GM19397 (cell line): ENCODE data around the gene ZNF134.

Source experiments
- ATAC-seq: cut with Tn5 transposase; IDR thresholded peaks from one replicate; pipeline ENCODE4 v1.9.1; 2021; ENCODE audit warnings: mild to moderate bottlenecking, moderate library complexity; ENCODE audit not compliant: unreplicated experiment

The ZNF134 gene

DNA sequence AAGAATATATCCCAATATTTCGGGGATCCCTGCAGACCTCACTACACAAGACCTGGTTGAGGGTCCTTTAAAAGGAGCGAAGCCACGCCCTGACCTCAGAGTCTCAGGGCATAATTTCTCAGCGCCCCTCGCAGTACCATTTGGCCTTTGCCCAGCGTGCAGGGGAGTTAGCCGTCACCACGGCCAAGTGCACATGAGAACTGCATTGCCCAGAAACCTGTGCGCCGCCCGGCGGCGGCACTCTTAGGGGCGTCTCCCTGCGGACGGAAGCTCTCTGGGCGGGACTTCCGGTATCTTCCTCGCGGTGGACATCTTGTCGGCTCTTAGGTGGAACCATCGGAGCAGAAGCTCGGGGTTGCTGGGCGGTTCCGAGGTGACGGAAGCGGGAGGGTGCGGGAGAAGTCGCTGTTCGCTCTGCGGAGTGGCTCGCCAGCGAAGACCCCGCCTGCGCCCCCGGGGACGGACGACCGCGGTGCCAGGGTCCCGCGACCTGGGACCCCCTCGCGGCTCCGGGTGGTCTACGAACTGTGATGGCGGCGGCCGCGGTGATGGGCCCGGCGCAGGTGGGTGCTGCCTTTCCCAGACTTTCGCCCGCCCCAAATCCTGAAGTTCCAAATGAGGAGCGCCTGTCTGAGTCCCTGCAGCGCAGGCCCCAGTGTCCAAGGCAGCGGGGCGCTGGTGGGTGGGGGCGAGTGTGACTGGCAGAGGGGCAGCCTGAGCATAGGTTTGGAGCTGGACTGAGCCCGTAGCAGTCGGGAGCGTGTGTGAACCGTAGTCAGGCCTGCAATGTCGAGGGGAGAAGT is at the start of gene ZNF134:
TSS of gene ZNF134 (plus strand) at position 302 of the 803 bp plus-strand sequence. CDS start 5,227 bp downstream, outside the sequence.
- peak; percentile 99 for ATAC-seq

DNA sequence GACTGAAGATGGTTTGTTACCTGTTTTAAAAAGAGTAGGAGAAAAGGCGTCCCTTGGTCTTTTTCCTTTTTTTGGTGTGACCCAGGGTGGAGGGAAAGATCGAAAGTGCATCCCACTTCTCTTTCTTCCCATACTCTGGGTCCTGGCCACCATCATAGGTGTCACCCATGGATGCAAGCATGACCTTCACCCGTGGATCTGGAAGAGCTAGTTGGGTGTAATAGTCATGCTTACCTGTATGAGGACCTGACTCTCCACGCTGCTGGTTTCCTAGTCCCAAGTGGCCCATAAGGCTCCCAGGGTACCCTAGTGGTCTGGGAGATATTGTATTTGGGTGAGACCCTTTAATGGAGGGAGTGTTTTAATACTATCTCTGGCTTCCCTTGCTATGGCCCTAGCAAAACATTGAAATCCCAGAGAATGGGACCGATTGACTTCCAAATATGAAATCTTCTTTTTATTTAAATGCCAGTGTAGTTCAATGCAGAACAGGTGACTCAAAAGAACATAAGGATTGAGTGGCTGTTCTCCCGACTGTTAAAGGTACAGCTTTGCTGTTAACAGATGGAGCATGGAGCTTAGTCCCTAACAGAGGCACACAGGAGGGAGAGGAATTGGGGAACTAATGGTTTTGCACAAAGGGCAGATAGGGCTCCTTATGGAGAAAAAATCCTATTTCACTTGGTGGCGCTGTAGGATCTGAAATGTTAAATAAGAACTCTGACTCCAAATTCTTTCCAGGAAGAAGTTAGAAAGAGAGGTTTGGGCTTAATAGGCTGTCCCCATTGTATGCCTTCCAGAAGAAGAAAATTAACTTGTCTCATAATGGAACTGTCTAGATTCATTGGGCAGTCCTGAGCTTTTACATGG is 47.4 kb upstream of the ZNF134 start:
- no peak for ATAC-seq

DNA sequence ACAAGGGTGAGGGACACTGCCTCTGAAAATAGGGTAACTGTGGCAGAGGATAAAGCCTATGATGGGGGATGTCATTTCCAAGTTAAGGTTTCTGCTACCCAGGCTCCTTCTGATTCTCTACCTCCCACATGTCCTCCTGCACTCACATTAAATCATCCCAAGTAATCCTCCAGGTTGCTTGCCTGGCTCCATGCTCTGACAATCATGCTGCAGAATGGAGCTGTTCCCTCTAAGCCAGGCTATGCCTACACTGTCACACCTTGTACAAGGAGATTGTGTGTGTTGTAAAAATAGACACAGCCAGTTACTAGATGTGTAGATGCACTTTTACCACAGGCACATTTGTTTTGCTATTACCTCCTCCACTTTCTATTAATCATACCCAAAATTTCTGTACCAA is 43.3 kb upstream of the ZNF134 start:
- no peak for ATAC-seq

- no peak for ATAC-seq
These were observed 41.6 kb upstream of the ZNF134 start for GRCh38 chr19:57572415-57572947.

- no peak for ATAC-seq
These were observed 37.4 kb upstream of the ZNF134 start for GRCh38 chr19:57576661-57577060.

DNA sequence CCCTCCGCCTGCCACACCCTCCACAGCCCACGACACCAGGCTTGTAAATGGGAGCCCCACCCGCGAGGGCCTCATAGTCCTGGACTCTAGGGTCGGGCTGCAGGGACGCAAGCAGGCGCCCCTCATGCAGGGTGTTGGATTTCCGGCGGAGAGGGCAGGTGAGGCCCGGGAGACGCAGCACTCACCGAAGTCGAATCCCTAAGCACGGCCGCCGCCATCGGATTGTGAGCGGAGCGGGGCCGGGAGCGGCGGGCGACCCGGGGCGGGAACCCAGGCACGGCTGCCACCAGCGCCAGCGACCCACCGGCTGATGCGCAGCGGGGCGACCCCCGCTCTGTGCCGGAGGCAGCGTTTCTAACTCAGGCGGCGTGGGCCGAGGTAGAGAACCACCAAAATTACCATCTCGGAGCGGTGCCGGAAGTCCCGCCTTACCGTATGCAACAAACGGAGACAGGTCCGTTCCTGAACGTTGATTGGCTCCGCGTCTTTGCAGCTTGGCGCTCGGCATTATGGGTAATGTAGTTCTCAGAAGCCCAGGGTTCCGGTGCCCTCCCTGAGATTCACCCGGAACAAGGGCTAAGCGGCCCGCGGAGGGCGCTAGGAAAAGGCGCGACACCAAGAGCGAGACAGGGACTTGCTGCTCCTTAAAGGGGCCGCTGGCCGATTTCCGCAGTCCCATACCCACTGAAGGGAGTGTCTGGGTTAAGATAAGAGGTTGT is 35.4 kb upstream of the ZNF134 start, which contains the start of gene ZNF416:
TSS of gene ZNF416 (minus strand) at position 425 of the 719 bp plus-strand sequence. CDS start at position 218, 207 bp downstream.
- peak; percentile 92 for ATAC-seq

- no peak for ATAC-seq
These were observed 30.9 kb upstream of the ZNF134 start for GRCh38 chr19:57583104-57583520.

DNA sequence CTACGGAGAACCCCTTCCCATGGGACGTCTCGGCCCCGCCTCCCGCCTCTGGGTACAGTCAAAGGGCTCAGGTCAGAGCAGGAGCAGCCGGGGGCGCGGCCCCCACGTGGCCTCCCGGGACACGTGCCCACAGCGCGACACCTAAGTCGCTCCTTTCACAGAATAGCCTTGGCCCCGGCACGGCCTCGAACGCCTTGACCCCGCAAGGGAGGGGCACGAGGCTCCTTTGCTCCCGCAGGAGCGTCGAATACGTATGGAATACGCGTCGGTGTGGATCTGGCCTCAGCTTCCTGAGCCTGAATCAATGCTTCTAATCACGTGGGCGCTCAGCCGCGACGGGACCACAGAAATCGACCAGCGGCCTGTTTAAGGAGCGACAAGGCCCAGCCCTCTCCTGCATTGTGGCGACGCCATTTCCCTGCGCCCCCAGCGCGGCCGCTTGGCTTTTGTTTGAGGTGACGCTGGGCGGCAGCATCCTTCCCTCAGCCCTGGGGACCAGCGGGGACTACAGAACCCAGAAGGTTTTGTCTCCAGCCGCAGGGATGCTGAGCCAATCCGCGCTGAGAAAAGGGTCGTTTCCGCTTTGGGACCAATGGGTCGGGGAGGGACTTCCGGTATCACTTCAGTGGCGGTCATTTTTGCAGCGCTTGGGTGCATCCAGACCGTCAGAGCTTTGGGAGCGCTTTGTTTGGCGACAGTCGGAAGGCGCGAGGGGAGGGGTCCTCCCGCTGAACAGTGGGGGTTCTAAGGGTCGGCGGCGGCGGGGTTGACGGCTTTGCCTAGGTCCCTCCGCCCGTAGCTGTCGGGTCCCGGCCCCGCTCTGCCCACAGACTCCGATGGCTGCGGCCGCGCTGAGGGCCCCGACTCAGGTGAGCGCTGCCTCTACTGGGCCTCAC is 30.3 kb upstream of the ZNF134 start, which contains the start of gene ZIK1:
TSS of gene ZIK1 (plus strand) at position 625 of the 896 bp plus-strand sequence. CDS start at position 837, 212 bp downstream.
- peak; percentile 88 for ATAC-seq

- ATAC-seq = no peak
These were observed 26.5 kb upstream of the ZNF134 start for GRCh38 chr19:57587529-57587928.

GRCh38 chr19:57599377-57599760 is 14.7 kb upstream of the ZNF134 start:
- ATAC-seq = peak; percentile 21

DNA sequence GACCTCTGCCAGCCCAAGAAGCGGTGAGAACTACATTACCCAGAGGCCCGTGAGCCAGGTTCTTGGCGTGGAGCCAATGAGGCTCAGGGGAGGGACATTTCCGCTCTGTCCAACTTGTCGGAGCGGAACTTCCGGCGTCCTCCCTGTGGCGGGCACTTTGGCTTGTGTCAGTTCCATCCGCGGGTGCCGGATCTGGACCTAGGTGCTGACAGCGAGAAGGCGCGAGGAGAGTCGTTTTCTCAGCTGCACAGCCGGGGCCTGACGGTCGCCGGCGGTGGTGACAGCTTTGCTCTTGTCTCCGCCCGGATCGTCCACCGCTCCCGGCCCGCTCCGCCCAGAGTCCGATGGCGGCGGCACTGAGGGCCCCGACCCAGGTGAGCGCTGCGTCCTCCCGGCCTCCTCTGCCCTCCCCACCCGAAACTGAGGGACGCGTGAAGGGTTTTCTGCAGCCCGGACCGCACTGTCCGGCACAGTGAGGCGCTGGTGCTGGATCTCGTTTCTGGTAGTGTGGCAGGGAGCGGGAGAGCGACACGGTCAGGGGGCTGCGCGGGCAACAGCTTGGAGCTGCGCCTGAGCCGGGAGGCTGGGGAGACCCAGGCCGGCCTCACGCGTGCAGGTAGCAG is 14.2 kb upstream of the ZNF134 start, which contains the start of gene ZNF530:
TSS of gene ZNF530 (plus strand) at position 125 of the 623 bp plus-strand sequence. CDS start 4,461 bp downstream, outside the sequence.
- ATAC-seq = peak; percentile 95

DNA sequence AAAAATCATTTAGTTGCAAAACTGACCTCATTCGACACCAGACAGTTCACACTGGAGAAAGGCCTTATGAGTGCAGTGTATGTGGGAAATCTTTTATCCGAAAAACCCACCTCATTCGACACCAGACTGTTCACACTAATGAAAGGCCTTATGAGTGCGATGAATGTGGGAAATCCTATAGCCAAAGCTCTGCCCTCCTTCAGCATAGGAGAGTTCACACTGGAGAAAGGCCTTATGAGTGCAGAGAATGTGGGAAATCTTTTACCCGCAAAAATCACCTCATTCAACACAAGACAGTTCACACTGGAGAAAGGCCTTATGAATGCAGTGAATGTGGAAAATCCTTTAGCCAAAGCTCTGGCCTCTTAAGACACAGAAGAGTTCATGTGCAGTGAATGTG is 7.1 kb upstream of the ZNF134 start:
- ATAC-seq = no peak

DNA sequence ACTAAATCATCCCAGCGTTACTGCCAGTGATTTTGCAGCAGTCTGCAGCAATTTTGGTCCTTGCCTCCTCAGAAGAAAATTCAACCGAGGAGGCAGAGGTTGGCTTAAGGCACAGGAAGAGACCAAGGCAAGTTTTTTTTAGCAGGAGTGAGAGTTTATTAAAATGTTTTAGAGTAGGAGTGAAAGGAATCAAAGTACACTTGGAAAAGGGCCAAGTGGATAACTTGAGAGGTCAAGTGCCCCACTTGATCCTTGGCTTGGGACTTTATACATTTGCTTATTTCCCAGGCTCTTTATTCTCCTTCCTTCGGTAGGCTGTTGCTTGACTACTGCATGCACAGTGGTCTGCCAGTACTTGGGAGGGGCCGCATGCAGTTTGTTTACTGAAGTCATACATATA is 2.9 kb upstream of the ZNF134 start:
- no peak for ATAC-seq

GRCh38 chr19:57615346-57615745 is 1.3 kb downstream of the ZNF134 start:
- no peak for ATAC-seq

DNA sequence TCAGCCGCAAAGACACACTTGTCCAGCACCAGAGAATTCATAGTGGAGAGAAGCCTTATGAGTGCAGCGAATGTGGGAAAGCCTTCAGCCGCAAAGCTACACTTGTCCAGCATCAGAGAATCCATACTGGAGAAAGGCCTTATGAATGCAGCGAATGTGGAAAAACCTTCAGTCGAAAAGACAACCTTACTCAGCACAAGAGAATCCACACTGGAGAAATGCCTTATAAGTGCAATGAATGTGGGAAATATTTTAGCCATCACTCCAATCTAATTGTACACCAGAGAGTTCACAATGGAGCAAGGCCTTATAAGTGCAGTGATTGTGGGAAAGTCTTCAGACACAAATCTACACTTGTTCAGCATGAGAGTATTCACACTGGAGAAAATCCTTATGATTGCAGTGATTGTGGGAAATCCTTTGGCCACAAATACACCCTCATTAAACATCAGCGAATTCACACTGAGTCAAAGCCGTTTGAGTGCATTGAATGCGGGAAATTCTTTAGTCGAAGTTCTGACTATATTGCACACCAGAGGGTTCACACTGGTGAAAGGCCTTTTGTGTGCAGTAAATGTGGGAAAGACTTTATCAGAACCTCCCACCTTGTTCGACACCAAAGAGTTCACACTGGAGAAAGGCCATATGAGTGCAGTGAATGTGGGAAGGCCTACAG is 6.8 kb downstream of the ZNF134 start:
- no peak for ATAC-seq

- ATAC-seq = no peak
These were observed 9.0 kb downstream of the ZNF134 start for GRCh38 chr19:57623091-57623490.

DNA sequence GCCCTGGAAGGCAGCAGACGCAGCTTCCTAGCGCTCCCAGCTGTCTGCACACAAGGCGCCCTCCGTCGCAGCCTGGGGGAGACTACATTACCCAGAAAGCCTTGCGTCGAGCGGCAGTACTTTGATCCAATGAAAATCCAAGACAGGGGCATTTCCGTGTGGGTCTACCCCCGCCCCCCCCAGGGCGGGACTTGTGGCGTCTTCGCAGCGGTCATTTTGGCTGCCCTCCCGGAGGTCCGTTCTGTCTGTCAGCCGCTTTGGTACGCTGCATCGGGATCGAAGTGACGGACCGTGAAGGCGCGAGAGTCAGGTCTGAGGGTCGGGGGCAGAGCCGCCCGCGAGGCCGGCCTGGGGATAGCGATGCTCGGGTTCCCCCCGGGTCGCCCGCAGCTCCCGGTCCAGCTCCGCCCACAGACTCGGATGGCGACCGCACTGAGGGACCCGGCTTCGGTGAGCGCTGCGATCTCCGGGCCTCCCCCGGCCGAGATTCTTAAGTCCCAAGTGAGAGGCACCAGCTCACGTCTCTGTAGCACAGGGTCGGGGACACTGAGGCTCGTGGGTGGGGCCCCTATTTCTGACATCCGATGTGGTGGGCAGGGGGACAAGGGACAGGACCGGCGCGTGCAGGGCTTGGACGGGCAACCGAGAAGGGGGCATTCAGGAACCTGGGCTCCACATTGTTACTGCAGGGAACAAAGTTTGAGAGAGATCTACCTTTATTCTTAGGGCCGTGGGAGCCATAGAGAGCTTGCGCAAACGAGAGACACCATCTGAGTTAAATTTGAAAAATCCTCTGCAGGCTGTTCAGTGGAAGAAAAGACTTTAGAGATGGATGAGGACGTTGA is 19.2 kb downstream of the ZNF134 start, which contains the start of gene ZNF211:
TSS of gene ZNF211 (plus strand) at position 182 of the 845 bp plus-strand sequence. CDS start at position 361, 179 bp downstream.
- ATAC-seq = peak; percentile 97

- ATAC-seq = no peak
These were observed 19.7 kb downstream of the ZNF134 start for GRCh38 chr19:57633832-57634131.
